ENCODE results near the gene CCNL1. TPM values are rescaled to one million over a fixed set of nuclear protein-coding genes. Genes with fewer than 3 reads are reported as not detected.
"Not testable (repeated sequence)": the region's sequence is repeated elsewhere in the genome, so short reads cannot be mapped to it uniquely, and the experiment has no call there.

CCNL1 gene
- total RNA-seq, 1 experiment from 2014 or later = 313 TPM

GRCh38 chr3:157172746-157173145, 12.8 kb upstream of the CCNL1 start:
- no peak for DNase-seq (ENCODE audit: low spot score)

DNA sequence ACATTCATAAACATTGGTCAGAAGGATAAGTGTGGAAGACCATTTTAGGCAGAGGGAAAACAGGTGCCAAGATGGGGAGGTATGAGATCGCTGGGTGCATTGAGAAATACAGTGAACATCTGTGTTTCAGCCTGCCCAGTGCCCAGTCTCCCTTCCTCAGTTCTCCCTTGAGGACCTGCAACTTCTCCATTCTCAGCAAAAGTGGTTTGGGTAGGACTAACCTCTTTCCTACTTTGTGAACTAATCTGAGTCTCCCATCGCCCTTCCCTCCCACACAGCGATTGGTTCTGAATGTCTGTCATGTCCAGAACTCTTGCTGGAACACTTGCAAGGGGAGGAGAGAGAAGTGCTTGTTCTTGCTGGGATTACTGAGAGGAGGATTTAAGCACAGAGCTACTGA, 10.9 kb upstream of the CCNL1 start:
- DNase-seq (ENCODE audit: low spot score) = no peak

GRCh38 chr3:157167371-157168042, 7.6 kb upstream of the CCNL1 start:
- no peak for DNase-seq (ENCODE audit: low spot score)

- no peak for DNase-seq (ENCODE audit: low spot score)
These were observed 6.6 kb upstream of the CCNL1 start for GRCh38 chr3:157166561-157166960.

DNA sequence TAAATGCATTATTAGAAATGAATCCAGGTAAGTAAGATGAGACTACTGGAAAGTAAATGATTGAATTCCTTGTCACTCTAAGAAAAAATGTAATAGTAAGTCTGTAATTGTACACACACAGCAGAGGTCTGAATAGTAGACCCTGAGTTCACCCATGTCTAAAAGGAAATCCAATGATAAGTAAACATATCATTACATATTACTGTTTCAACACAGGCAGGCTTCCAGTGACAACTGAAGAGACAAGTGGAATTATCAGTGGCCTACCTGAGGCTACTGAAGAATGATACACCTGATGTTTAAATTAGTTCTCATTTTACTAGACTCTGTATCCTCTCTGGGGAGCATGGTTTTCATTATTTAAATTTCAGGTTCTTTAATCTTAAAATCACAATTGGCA, 6.2 kb upstream of the CCNL1 start:
- peak; percentile 34 for DNase-seq (ENCODE audit: low spot score)

DNA sequence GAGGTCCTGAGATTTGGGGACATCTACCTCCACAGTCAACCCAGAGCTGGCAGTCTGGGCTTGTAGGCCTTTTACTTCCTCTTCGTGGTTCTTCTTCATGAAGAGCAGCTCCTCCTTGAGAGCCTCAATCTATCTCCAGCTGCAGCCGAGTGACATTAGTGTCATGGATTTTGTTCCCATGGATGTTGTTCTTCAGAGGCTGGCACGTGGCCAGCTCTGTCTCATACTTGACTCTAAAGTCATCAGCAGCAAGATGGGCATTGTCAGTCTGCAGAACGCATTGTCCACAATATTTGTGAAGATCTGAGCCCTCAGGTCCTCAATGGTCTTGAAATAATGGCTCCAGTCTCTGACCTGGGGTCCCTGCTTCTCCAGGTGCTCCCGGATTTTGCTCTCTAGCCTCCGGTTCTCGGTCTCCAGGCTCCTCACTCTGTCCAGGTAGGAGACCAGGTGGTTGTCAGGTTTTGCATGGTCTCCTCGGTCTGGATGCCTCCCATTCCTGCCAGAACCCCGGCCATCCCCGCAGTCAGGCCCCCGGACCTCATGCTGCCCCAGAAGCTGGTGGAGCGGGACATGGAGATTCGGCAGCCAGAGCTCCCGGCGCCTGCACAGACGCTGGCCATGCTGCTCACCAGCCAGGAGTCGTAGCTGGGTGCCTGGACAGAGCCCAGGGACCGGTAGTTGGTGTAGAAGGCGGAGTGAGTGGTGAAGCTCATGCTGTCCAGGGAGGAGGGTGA, 3.4 kb upstream of the CCNL1 start:
- DNase-seq (ENCODE audit: low spot score) = no peak

DNA sequence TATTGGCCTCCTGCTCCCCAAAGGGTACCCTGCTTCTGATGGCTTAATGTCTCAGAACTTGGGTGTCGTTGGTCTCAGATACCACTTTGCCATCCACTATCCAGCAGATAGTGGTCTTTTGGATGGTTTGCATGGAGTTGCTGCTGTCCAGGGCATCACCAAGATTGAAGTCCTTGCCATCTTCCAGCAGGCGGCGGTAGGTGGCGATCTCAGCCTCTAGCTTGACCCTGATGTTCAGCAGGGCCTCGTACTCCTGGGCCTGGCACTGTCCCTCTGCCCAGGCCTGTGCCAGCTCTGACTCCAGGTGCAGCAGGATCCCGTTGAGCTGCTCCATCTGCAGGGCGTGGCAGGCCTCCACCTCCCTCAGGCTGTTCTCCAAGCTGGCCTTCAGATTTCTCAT, 2.7 kb upstream of the CCNL1 start:
- DNase-seq (ENCODE audit: low spot score) = not testable (repeated sequence)

DNA sequence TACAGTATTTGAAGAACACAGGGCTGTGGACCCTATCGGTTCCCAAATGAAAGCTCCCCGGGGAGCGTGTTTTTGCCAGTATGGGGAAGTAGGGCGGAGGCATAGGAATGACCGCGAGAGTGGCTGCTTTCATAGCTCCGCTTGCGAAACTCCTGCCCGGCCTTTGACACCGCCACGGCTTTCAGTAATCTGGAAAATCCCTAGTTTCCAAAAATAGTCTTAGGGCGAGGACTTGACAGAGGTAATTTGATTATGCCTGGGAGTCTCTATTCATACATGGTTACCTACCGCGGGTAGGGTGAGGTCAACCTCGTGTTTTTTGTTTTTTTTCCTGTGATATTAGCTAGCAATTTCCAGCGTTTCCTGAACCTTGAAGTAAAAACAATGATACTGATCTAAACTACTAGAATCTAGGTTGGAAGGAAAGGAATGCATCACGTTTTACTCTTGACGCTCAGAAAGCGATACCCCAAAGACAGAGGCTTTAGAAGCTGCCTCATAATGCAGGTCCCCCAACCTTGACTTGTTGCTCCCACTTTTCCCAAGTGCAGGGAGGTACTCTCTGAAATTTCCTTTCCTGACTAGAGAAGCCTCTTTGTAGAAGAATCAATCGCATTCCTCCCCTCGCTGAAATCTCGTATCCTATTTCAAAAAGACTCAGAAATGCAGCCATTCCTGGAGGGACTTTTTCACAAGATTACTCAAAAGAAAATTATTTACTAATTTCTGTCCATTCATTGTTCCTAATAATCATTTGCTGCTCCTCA, 894 bp upstream of the CCNL1 start:
- peak; percentile 92 for DNase-seq (ENCODE audit: low spot score)

DNA sequence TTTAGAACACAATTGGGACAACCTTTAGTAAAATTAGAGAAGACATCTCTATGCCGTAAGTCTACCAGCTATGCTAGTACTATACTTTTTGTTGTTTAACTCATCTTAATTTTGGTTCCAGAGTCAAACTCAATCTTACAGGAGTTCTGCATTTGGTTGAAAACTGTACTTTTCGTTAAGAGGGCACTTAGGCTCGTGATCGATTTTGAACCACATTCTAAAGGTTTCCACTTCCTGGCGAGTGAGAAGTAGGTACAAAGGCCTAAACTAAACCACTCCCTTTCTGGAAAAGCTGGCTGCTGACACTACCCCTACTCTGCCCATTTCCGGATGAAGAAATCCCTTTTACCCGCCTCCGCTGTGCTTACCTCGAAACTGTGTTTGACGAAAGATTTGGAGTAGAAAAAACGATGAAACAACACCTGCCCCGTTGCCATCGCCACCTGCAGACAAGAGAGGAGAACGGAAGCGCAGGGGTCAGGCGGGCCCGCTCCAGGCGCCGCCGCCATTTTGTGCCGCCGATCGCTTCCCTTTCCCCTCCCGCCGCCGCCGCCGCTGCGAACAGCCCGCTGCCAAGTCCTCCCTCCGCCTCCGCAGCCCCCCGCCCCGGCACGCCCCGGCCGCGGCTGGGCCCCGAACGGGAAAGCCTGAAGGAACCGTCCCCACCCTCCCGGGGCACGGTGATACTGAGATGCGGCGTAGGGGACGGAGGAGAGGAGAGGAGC, 748 bp downstream of the CCNL1 start:
- peak; percentile 76 for DNase-seq (ENCODE audit: low spot score)

- DNase-seq (ENCODE audit: low spot score) = peak; percentile 12
These were observed 2.1 kb downstream of the CCNL1 start for GRCh38 chr3:157157836-157158235.

GRCh38 chr3:157156837-157157635, 2.9 kb downstream of the CCNL1 start:
- DNase-seq (ENCODE audit: low spot score) = peak; percentile 26

GRCh38 chr3:157155591-157155990, 4.4 kb downstream of the CCNL1 start:
- no peak for DNase-seq (ENCODE audit: low spot score)

DNA sequence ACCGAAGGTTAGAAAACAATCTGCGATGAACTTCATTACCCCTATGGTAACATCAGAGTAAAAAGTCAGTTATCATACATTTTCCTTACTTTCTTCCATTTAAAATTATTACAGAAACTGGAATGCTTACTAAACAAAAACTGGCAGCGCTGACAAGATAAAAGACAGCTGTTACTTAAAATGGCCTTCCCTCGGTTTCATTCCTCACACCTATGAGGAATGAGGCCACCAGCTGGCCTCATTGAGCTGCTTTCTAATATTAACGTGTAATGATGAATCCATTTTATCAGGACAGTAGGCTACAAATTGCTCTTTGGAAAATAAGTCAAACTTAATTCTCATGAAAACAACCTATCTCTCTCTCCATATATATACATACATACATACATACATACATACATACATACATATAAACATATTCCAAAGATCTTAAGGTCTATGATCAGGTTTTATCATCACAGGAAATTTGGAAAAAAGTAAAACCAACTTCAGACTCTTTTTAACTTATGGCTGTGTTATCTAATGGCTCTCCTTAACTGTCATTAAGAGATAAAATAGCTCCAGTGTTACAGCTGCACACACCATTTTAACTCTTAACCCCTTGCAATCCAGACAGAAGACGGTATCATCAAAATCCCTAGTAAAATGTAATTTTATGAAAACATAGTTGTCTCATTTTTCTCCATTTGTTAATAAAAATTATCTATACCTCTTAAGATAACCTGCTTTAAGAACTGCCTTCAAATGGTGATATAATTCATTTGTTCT, 5.2 kb downstream of the CCNL1 start:
- DNase-seq (ENCODE audit: low spot score) = peak; percentile 9

DNA sequence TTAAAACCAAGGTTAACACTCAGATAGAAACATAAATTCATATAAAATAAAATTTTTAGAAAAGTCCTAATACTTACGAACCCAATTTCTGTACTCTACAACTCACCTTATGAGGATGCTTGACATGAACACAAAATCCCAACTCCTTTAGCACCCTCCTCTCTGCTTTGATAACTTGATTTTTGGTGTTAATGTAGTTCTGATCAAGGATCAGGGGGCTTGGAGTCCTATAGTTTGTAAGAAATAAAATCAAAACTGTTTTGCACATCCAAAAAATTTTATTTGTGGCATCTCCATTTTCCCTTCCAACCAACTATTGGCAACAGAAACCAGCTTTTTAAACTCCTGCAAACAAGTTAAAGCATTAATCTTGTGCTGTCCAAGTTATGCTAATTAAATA, 7.0 kb downstream of the CCNL1 start:
- DNase-seq (ENCODE audit: low spot score) = no peak

- peak; percentile 1 for DNase-seq (ENCODE audit: low spot score)
These were observed 7.5 kb downstream of the CCNL1 start for GRCh38 chr3:157152438-157152837.

- peak; percentile 2 for DNase-seq (ENCODE audit: low spot score)
These were observed 8.3 kb downstream of the CCNL1 start for GRCh38 chr3:157151627-157152026.

GRCh38 chr3:157151151-157151550, 8.8 kb downstream of the CCNL1 start:
- no peak for DNase-seq (ENCODE audit: low spot score)

DNA sequence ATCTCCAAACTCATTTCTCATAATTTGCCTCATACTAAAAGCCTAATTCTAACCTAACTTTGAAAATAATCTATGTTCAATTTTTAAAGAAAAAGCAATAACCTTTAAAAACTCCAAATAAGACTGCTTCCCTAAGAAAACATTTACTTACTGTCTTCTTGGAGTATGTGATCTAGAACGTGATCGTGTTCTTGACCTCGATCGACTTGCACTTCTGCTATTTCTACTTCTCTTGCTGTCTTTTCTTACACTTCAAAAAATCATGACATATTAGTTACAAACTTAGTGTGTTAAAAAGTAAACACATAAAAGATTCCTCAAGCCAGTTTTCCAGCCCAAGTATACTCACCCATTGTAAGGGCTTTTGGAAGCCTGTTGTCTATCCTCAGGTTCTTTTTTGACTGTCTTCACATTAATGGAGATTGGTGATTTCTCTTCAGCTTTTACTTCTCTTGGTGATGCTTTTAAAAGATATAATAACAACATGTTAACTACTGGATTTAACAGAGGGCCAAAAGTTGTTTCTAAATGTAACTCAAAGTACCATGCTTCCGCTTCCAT, 10.7 kb downstream of the CCNL1 start:
- no peak for DNase-seq (ENCODE audit: low spot score)

- no peak for DNase-seq (ENCODE audit: low spot score)
These were observed 11.6 kb downstream of the CCNL1 start for GRCh38 chr3:157148196-157148889.
